Fibroblast of peridontal ligament (primary cell): ENCODE measurements around the gene TUBB.
A peak's percentile ranks its signal among the peaks of the same experiment; 100 is the strongest.

Experiments used
- DNase-seq: peaks from one replicate; pipeline ENCODE4 v3.0.0-alpha.2; 2010; ENCODE audit errors: extremely low read depth

The TUBB gene

GRCh38 chr6:30719791-30720737 lies at the start of gene TUBB:
Gene TUBB, plus strand, starts transcription at chr6:30720352. Its CDS starts 155 bp downstream, at chr6:30720507.
- DNase-seq = peak; percentile 96

GRCh38 chr6:30670760-30671527 lies 49.2 kb upstream of the TUBB start:
- no peak for DNase-seq

GRCh38 chr6:30672445-30673253 lies 47.5 kb upstream of the TUBB start, which contains the start of gene DHX16:
Gene DHX16, minus strand, starts transcription at chr6:30673006. Its CDS starts 165 bp downstream, at chr6:30672841.
- peak; percentile 99 for DNase-seq

GRCh38 chr6:30676660-30677285 lies 43.4 kb upstream of the TUBB start:
- no peak for DNase-seq

- peak; percentile 75 for DNase-seq
Observed at GRCh38 chr6:30678964-30679726, 41.0 kb upstream of the TUBB start.

DNA sequence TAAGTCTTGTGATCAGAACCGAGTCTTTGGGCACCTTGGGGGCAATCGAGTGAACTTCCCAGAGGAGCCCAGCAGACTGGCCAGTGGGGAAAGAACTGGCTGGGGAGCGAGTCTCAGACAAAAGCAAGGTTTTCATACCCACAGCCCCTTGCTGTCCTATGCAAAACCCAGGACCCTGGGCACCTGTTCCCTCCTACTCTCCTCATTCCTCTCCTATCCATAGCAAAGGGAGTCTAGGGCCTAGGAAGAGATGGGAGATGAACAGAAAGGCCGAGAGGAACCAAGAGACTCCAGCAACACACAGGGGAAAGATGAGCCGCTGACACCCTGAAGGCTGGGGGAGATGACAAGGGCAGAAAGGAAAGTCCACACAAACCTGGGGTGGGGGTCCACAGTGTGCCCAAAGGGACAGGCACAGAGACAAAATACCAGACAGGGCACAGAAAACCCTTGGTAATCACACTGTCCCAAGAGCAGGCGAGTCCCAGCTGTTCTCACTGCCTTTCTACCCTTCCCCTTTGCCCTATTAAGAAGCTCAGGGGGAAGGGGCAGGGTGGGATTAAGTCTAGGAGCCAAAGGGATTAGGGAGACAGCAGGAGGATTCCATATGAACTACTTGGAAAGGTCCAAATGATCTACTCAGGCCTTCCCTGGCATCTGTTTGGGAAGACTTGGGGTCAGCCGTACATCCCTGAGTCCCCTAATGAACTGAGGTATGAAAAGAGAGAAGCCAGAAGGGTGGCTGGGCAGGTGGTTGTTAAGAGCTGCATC lies 40.2 kb upstream of the TUBB start:
- no peak for DNase-seq

GRCh38 chr6:30681766-30682142 lies 38.4 kb upstream of the TUBB start:
- no peak for DNase-seq

- DNase-seq = peak; percentile 87
Observed at GRCh38 chr6:30682143-30683117, 37.7 kb upstream of the TUBB start.

- DNase-seq = no peak
Observed at GRCh38 chr6:30683183-30683979, 36.8 kb upstream of the TUBB start.

- no peak for DNase-seq
Observed at GRCh38 chr6:30683980-30684338, 36.2 kb upstream of the TUBB start.

GRCh38 chr6:30684386-30685156 lies 35.6 kb upstream of the TUBB start:
- DNase-seq = peak; percentile 27

- no peak for DNase-seq
Observed at GRCh38 chr6:30685157-30686008, 34.8 kb upstream of the TUBB start.

DNA sequence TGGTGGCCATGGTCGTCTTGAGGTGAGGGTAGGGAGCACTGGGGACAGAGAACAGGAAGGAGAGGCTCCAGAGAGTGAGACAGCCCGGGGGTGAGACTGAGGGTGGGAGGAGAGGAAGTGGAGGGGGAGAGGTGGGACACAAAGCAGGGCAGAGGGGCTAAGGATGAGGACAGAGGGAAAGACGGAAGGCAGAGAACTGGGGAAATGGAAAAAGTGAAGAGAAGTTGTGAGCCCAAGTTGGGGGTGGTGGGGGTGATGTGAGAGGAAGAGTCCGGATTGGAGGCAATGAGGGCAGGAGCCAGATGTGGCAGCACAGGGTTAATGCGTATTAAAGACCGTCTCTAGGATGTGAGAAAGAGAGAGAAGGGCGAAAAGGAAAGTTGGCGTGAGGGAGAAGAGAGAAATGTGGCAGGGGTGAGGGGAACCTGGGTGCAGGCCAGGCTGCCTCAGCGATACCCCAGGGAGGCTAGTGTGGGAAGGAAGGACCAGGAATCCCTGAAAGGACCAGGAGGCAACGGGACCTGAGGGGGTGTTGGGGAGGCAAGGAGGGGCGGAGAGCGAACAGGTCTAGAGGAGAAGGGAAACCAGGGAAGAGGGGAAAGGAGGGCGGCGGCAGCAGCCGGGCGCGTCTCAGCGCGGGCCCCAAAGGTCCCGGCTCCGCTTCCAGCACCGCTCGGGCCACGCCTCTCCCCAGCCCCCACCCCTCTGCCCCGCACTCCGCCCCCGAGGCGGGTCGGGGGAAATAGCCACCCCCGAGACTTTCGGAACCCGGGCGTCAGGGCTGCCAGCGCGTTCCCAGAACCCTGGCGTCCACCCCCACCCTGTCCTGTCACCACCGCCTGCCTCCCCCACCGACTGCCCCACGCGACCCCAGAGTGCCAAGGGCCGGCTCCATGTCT lies 33.9 kb upstream of the TUBB start, which contains the start of gene PPP1R18:
Gene PPP1R18, minus strand, starts transcription at position 637 of the 899 bp plus-strand sequence. Its CDS starts 627 bp downstream, at position 10.
- peak; percentile 59 for DNase-seq

DNA sequence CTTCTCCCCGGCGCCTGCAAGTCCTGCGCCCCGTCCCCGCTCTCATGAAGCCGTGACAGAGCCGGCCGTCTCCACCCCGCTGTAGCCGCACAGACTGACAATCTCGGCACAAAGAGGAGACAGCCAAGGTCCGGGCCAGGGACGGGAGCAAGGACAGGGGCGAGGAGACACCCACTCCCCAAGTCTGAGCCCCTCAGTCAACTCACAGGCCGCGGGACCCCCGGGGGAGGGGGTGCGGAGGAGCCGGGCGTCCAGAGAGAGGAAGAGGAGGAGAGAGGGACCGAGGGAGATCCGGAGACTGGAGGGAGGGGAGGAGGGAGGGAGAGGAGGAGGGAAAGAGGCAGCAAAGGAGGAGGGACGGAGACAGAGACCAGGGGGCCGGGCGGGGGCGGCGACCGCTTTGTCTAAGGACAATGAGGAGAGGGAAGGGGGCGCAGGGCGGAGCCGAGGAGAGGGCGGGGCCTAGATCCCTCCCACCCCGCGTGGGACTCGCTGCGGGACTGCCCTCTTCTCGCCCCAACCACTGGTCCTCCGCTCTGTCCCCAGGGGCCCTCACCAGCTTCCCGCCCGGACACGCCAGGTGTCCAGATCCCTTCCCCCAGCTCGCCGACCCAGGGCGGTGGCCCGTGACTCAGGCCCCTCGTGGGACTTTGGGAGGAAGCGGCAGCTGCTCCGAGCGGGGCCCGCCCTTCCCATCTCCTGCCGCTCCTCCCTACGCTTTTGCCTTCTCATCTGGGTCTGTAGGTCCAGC lies 33.1 kb upstream of the TUBB start:
- DNase-seq = peak; percentile 95
